Progenitor cell of endocrine pancreas (in vitro differentiated cells): Measurements from ENCODE around the gene POU2AF1. TPM values are rescaled to one million over a fixed set of nuclear protein-coding genes. Genes with fewer than 3 reads are reported as not detected.
"Not testable (repeated sequence)": the region's sequence is repeated elsewhere in the genome, so short reads cannot be mapped to it uniquely, and the experiment has no call there.

Experiments used
- DNase-seq: peaks from one replicate; pipeline ENCODE4 v3.0.0; 2021; ENCODE audit warnings: low spot score; ENCODE audit not compliant: unreplicated experiment
- H3K27ac Mint-ChIP-seq: 2 replicates; pipeline ENCODE4 v1.8.0; 2021; ENCODE audit warnings: mild to moderate bottlenecking, moderate library complexity, mixed read lengths
- H3K27me3 Mint-ChIP-seq: 2 replicates; pipeline ENCODE4 v1.8.0; 2021; ENCODE audit warnings: mixed read lengths
- H3K36me3 Mint-ChIP-seq: 2 replicates; pipeline ENCODE4 v1.8.0; 2022; ENCODE audit warnings: mixed read lengths; ENCODE audit not compliant: insufficient read depth
- H3K4me1 Mint-ChIP-seq: 2 replicates; pipeline ENCODE4 v1.8.0; 2021; ENCODE audit warnings: low read depth, mixed read lengths
- H3K4me3 Mint-ChIP-seq: 2 replicates; pipeline ENCODE4 v1.8.0; 2021; ENCODE audit warnings: low read depth, mild to moderate bottlenecking, moderate library complexity, mixed read lengths
- H3K9me3 Mint-ChIP-seq: 2 replicates; pipeline ENCODE4 v1.8.0; 2021; ENCODE audit warnings: low read depth, mixed read lengths
- total RNA-seq: library from RNA; stranded (reverse); gene quantifications from 2 replicates; pipeline ENCODE4 v1.2.1, GENCODE V29; 2021
- TF ChIP-seq, protein P1 (sequence below): fragments of 200-600 bp; sonication (generic); IDR thresholded peaks from one replicate; pipeline ENCODE4 v1.5.0; 2021; ENCODE audit warnings: antibody characterized with exemption, mild to moderate bottlenecking; ENCODE audit not compliant: unreplicated experiment

POU2AF1 gene
- total RNA-seq, 1 donor from 2014 or later: 0.43 TPM

DNA sequence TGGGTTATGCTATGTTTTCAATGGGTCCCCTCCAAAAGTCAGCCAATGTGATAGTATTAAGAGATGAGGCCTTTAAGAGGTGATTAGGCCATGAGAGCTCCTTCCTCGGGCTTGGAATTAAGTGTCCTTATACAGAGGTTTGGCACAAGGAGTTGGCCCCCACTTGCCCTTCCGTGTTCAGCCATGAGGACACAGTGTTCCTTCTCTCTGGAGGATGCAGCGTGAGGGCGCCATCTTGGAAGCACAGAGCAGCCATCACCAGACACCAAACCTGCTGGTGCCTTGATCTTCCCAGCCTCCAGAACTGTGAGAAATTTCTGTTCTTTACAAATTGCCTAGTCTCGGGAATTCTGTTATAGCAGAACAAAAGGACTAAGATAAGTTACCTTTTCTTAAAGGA lies 53.8 kb downstream of the POU2AF1 start:
- H3K36me3 Mint-ChIP-seq: no peaks in the 10 kb centered on the region
- DNase-seq: no peak
- no peak overlapping the region for H3K4me3 Mint-ChIP-seq
- no peaks in the 10 kb centered on the region for H3K4me1 Mint-ChIP-seq
- TF ChIP-seq, protein P1, sequence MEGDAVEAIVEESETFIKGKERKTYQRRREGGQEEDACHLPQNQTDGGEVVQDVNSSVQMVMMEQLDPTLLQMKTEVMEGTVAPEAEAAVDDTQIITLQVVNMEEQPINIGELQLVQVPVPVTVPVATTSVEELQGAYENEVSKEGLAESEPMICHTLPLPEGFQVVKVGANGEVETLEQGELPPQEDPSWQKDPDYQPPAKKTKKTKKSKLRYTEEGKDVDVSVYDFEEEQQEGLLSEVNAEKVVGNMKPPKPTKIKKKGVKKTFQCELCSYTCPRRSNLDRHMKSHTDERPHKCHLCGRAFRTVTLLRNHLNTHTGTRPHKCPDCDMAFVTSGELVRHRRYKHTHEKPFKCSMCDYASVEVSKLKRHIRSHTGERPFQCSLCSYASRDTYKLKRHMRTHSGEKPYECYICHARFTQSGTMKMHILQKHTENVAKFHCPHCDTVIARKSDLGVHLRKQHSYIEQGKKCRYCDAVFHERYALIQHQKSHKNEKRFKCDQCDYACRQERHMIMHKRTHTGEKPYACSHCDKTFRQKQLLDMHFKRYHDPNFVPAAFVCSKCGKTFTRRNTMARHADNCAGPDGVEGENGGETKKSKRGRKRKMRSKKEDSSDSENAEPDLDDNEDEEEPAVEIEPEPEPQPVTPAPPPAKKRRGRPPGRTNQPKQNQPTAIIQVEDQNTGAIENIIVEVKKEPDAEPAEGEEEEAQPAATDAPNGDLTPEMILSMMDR: no peak
- H3K27me3 Mint-ChIP-seq: peaks cover 16% of the 10 kb centered on the region
- H3K9me3 Mint-ChIP-seq: no peaks in the 10 kb centered on the region
- H3K27ac Mint-ChIP-seq: no peak overlapping the region

DNA sequence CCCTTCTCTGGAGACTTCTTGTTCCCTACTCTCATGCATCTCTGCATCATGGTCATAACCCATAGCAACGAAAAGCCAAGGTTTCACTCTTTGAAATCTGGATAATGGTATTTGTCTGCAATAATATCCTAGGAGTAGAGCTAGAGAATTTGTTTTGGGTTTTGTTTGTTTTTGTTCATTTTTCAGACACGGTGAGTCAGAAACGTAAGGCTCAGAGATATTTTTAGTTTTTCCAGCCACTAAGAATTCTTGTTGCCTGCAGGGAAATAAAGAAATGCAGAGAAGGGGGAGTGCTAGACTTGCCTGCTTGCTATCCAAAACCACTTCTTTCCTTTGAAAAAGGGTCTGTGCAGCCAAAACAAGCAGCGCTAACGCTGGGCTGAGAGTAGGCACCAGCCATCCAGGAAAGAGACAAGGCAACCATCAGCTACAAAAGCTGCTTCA lies 54.8 kb downstream of the POU2AF1 start:
- Mint-ChIP-seq H3K4me1 (no peaks in the 10 kb centered on the region), H3K27me3 (peaks cover 16% of the 10 kb centered on the region), H3K9me3 (no peaks in the 10 kb centered on the region), H3K4me3 (no peak overlapping the region), H3K36me3 (no peaks in the 10 kb centered on the region), H3K27ac (no peak overlapping the region)
- no peak for DNase-seq
- TF ChIP-seq, protein P1: no peak

- no peak for DNase-seq
- H3K27ac Mint-ChIP-seq: no peak overlapping the region
- peaks cover 16% of the 10 kb centered on the region for H3K27me3 Mint-ChIP-seq
- H3K36me3 Mint-ChIP-seq: no peaks in the 10 kb centered on the region
- TF ChIP-seq, protein P1: no peak
- no peaks in the 10 kb centered on the region for H3K4me1 Mint-ChIP-seq
- H3K9me3 Mint-ChIP-seq: no peaks in the 10 kb centered on the region
- no peak overlapping the region for H3K4me3 Mint-ChIP-seq
These were observed 56.5 kb downstream of the POU2AF1 start for GRCh38 chr11:111322534-111322933.

GRCh38 chr11:111320728-111321568 lies 58.1 kb downstream of the POU2AF1 start:
- no peaks in the 10 kb centered on the region for H3K4me1 Mint-ChIP-seq
- peaks cover 14% of the 10 kb centered on the region for H3K27me3 Mint-ChIP-seq
- H3K4me3 Mint-ChIP-seq: no peak overlapping the region
- TF ChIP-seq, protein P1: no peak
- H3K36me3 Mint-ChIP-seq: no peaks in the 10 kb centered on the region
- H3K27ac Mint-ChIP-seq: no peak overlapping the region
- no peak for DNase-seq
- peaks cover 8% of the 10 kb centered on the region for H3K9me3 Mint-ChIP-seq

GRCh38 chr11:111320199-111320598 lies 58.9 kb downstream of the POU2AF1 start:
- not testable (repeated sequence) for H3K4me1 Mint-ChIP-seq, H3K4me3 Mint-ChIP-seq, H3K36me3 Mint-ChIP-seq, H3K27ac Mint-ChIP-seq, DNase-seq, H3K9me3 Mint-ChIP-seq
- peaks cover 11% of the 10 kb centered on the region for H3K27me3 Mint-ChIP-seq

GRCh38 chr11:111319296-111319695 lies 59.8 kb downstream of the POU2AF1 start:
- no peak overlapping the region for H3K4me3 Mint-ChIP-seq
- no peak for DNase-seq
- peaks cover 16% of the 10 kb centered on the region for H3K9me3 Mint-ChIP-seq
- TF ChIP-seq, protein P1: no peak
- no peaks in the 10 kb centered on the region for H3K36me3 Mint-ChIP-seq
- H3K4me1 Mint-ChIP-seq: no peaks in the 10 kb centered on the region
- H3K27ac Mint-ChIP-seq: no peak overlapping the region
- H3K27me3 Mint-ChIP-seq: peaks cover 7% of the 10 kb centered on the region
